Thymus (tissue), 11 donors: ENCODE measurements around the gene NFE2L1. TPM values are rescaled to one million over a fixed set of nuclear protein-coding genes. Genes with fewer than 3 reads are reported as not detected.

Source experiments
- DNase-seq, 9 donors: peaks; one replicate each; pipeline ENCODE4 v3.0.0-alpha.2; 2013; ENCODE audit warnings: low spot score in 9 of 9, low read depth in 6 of 9, missing footprints in 1 of 9
- H3K27ac ChIP-seq, 2 donors: one replicate each; pipeline ENCODE4 v1.5.1; 2013; ENCODE audit warnings: control low read depth in 1 of 2, low read depth in 1 of 2, low read length in 1 of 2, mild to moderate bottlenecking in 1 of 2, moderate library complexity in 1 of 2
- H3K27me3 ChIP-seq, 2 donors: one replicate each; pipeline ENCODE4 v1.5.1; 2013; ENCODE audit warnings: low read length in 1 of 2; ENCODE audit not compliant: control insufficient read depth in 2 of 2, insufficient read depth in 1 of 2
- H3K36me3 ChIP-seq, 2 donors: one replicate each; pipeline ENCODE4 v1.5.1; 2013; ENCODE audit warnings: low read length in 1 of 2, mild to moderate bottlenecking in 1 of 2, moderate library complexity in 1 of 2; ENCODE audit not compliant: control insufficient read depth in 2 of 2, insufficient read depth in 2 of 2
- H3K4me1 ChIP-seq, 2 donors: one replicate each; pipeline ENCODE4 v1.5.1; 2013; ENCODE audit warnings: low read length in 2 of 2; ENCODE audit not compliant: control insufficient read depth in 2 of 2, insufficient read depth in 2 of 2
- H3K4me3 ChIP-seq, 2 donors: one replicate each; pipeline ENCODE4 v1.5.1; 2013; ENCODE audit warnings: low read length in 2 of 2, control low read depth in 1 of 2, mild to moderate bottlenecking in 1 of 2
- H3K9me3 ChIP-seq, 2 donors: one replicate each; pipeline ENCODE4 v1.5.1; 2013; ENCODE audit warnings: low read length in 1 of 2, mild to moderate bottlenecking in 1 of 2; ENCODE audit not compliant: control insufficient read depth in 2 of 2, insufficient read depth in 1 of 2
- WGBS: extraction: QIAGEN DNeasy Blood & Tissue Kit; methylation state at CpG from one replicate; pipeline ENCODE4 v1.1.7; 2013; 5-methylcytosine and 5-hydroxymethylcytosine counted together
- polyA plus RNA-seq: library from polyadenylated mRNA; stranded (reverse); fragments of 200-250 nt; gene quantifications from one replicate; pipeline ENCODE4 v1.2.3, GENCODE V29; 2013
- total RNA-seq: library from RNA; stranded (reverse); fragments of 120-200 nt; gene quantifications from one replicate; pipeline ENCODE4 v1.2.4, GENCODE V29; 2013
- donor health status: healthy.

The NFE2L1 gene
- total and polyA plus RNA-seq, 2 donors = 14.6 to 88.1 TPM

- H3K36me3 ChIP-seq = peaks cover 0 to 3% of the 10 kb centered on the region in 2 donors
- WGBS = 79% methylated on average over 2 of the region's 2 CpGs
- no peak overlapping the region for H3K27ac ChIP-seq
- no peak for DNase-seq
- no peak overlapping the region for H3K4me3 ChIP-seq
- no peaks in the 10 kb centered on the region for H3K4me1 ChIP-seq
- H3K9me3 ChIP-seq = no peaks in the 10 kb centered on the region
- H3K27me3 ChIP-seq = no peaks in the 10 kb centered on the region
Observed at GRCh38 chr17:48084932-48085331, 36.8 kb downstream of the NFE2L1 start.

- H3K9me3 ChIP-seq = no peaks in the 10 kb centered on the region
- no peak overlapping the region for H3K4me3 ChIP-seq
- WGBS = 97% methylated on average over 11 of the region's 11 CpGs
- H3K27ac ChIP-seq = no peak overlapping the region
- no peak for DNase-seq
- no peaks in the 10 kb centered on the region for H3K4me1 ChIP-seq
- H3K27me3 ChIP-seq = no peaks in the 10 kb centered on the region
- peaks cover 9 to 20% of the 10 kb centered on the region in 2 donors for H3K36me3 ChIP-seq
Observed at GRCh38 chr17:48093341-48094045, 45.3 kb downstream of the NFE2L1 start.

- H3K36me3 ChIP-seq = peaks cover 9 to 20% of the 10 kb centered on the region in 2 donors
- WGBS = 96% methylated on average over 4 of the region's 4 CpGs
- no peak overlapping the region for H3K4me3 ChIP-seq
- H3K9me3 ChIP-seq = no peaks in the 10 kb centered on the region
- H3K27me3 ChIP-seq = no peaks in the 10 kb centered on the region
- no peak for DNase-seq
- H3K27ac ChIP-seq = no peak overlapping the region
- peaks cover 4 to 10% of the 10 kb centered on the region in 2 donors for H3K4me1 ChIP-seq
Observed at GRCh38 chr17:48095611-48096010, 47.5 kb downstream of the NFE2L1 start.

- WGBS = 94% methylated on average over 10 of the region's 10 CpGs
- H3K36me3 ChIP-seq = peaks cover 0 to 7% of the 10 kb centered on the region in 2 donors
- H3K4me3 ChIP-seq = peak overlapping the region; percentile 78 to 96
- H3K4me1 ChIP-seq = peaks cover 4 to 19% of the 10 kb centered on the region in 2 donors
- DNase-seq = no peak
- H3K9me3 ChIP-seq = no peaks in the 10 kb centered on the region
- H3K27me3 ChIP-seq = peaks cover 0 to 3% of the 10 kb centered on the region in 2 donors
- peak overlapping the region in 1 of 2 donors; percentile 85 for H3K27ac ChIP-seq
Observed at GRCh38 chr17:48100160-48100559, 52.0 kb downstream of the NFE2L1 start.

- 5% methylated on average over 23 of the region's 23 CpGs for WGBS
- Histone ChIP-seq H3K27ac (peak overlapping the region; percentile 85 to 91), H3K27me3 (peaks cover 0 to 3% of the 10 kb centered on the region in 2 donors), H3K9me3 (no peaks in the 10 kb centered on the region), H3K36me3 (peaks cover 0 to 4% of the 10 kb centered on the region in 2 donors), H3K4me3 (peak overlapping the region; percentile 78 to 96), H3K4me1 (peaks cover 4 to 19% of the 10 kb centered on the region in 2 donors)
- peak in 1 of 9 donors; percentile 16 for DNase-seq
Observed at GRCh38 chr17:48100591-48101011, 52.4 kb downstream of the NFE2L1 start.

- Histone ChIP-seq H3K27me3 (peaks cover 0 to 3% of the 10 kb centered on the region in 2 donors), H3K27ac (peak within 1 kb of the TSS; percentile 85 to 91), H3K9me3 (no peaks in the 10 kb centered on the region), H3K4me3 (peak within 1 kb of the TSS; percentile 78 to 96), H3K36me3 (no peaks in the 10 kb centered on the region), H3K4me1 (peaks cover 4 to 19% of the 10 kb centered on the region in 2 donors)
- WGBS = under 1% methylated on average over 79 of the region's 79 CpGs
- peak; percentile 79 to 96 (median 90) for DNase-seq
Observed at GRCh38 chr17:48101012-48101720, 53.0 kb downstream of the NFE2L1 start, which contains the start of gene CBX1. Gene CBX1, minus strand, starts transcription at chr17:48101478. Its CDS starts 24,474 bp downstream, at chr17:48077004.

- no peak for DNase-seq
Observed at GRCh38 chr17:48102043-48102750, 54.0 kb downstream of the NFE2L1 start.

GRCh38 chr17:48102798-48103715 lies 54.9 kb downstream of the NFE2L1 start:
- peaks cover 11 to 28% of the 10 kb centered on the region in 2 donors for H3K4me1 ChIP-seq
- H3K27ac ChIP-seq = no peak overlapping the region
- no peak overlapping the region for H3K4me3 ChIP-seq
- WGBS = 31% methylated on average over 14 of the region's 14 CpGs
- DNase-seq = no peak
- no peaks in the 10 kb centered on the region for H3K9me3 ChIP-seq
- peaks cover 0 to 3% of the 10 kb centered on the region in 2 donors for H3K27me3 ChIP-seq
- H3K36me3 ChIP-seq = no peaks in the 10 kb centered on the region

More at GRCh38 chr17:48102043-48102750, 54.0 kb downstream of the NFE2L1 start:
- H3K27me3 ChIP-seq = peaks cover 0 to 3% of the 10 kb centered on the region in 2 donors
- H3K9me3 ChIP-seq = no peaks in the 10 kb centered on the region
- 61% methylated on average over 19 of the region's 19 CpGs for WGBS
- no peak overlapping the region for H3K4me3 ChIP-seq
- peaks cover 8 to 25% of the 10 kb centered on the region in 2 donors for H3K4me1 ChIP-seq
- no peaks in the 10 kb centered on the region for H3K36me3 ChIP-seq
- no peak overlapping the region for H3K27ac ChIP-seq
